Neural progenitor cell (in vitro differentiated cells): ENCODE results near the gene SPTB. TPM values are rescaled to one million over a fixed set of nuclear protein-coding genes. Genes with fewer than 3 reads are reported as not detected.

Experiments
- DNase-seq: peaks from one replicate; pipeline ENCODE4 v3.0.0-alpha.2; 2016; ENCODE audit warnings: low spot score
- H2AFZ ChIP-seq: fragments of 200-600 bp; sonication (generic); replicated peaks from 2 replicates; pipeline ENCODE4 v1.6.1; 2016; ENCODE audit warnings: antibody characterized with exemption
- H3F3A ChIP-seq: fragments of 200-600 bp; sonication (generic); 2 replicates; pipeline ENCODE4 v1.6.1; 2016; ENCODE audit warnings: antibody characterized with exemption, low read depth
- H3K27ac ChIP-seq: fragments of 200-600 bp; sonication (generic); 2 replicates; pipeline ENCODE4 v1.5.1; 2016; ENCODE audit warnings: mild to moderate bottlenecking
- H3K27me3 ChIP-seq: fragments of 200-600 bp; sonication (generic); 2 replicates; pipeline ENCODE4 v1.6.1; 2016; ENCODE audit warnings: mild to moderate bottlenecking, moderate library complexity
- H3K36me3 ChIP-seq: fragments of 200-600 bp; sonication (generic); 2 replicates; pipeline ENCODE4 v1.5.1; 2016
- H3K4me1 ChIP-seq: fragments of 200-600 bp; sonication (generic); 2 replicates; pipeline ENCODE4 v1.6.1; 2016; ENCODE audit warnings: mixed run types
- H3K4me2 ChIP-seq: fragments of 200-600 bp; sonication (generic); 2 replicates; pipeline ENCODE4 v1.6.1; 2016
- H3K4me3 ChIP-seq: fragments of 200-600 bp; sonication (generic); 2 replicates; pipeline ENCODE4 v1.5.1; 2016
- H3K79me2 ChIP-seq: fragments of 200-600 bp; sonication (generic); 2 replicates; pipeline ENCODE4 v1.6.1; 2016; ENCODE audit warnings: low read depth
- H3K9ac ChIP-seq: fragments of 200-600 bp; sonication (generic); 2 replicates; pipeline ENCODE4 v1.6.1; 2016
- H3K9me3 ChIP-seq: fragments of 200-600 bp; sonication (generic); 2 replicates; pipeline ENCODE4 v1.5.1; 2016; ENCODE audit warnings: low read depth
- H4K20me1 ChIP-seq: fragments of 200-600 bp; sonication (generic); 2 replicates; pipeline ENCODE4 v1.6.1; 2016; ENCODE audit warnings: low read depth
- H3K27ac Mint-ChIP-seq: 3 replicates; pipeline ENCODE4 v1.8.0; 2021; ENCODE audit warnings: mixed read lengths
- H3K27me3 Mint-ChIP-seq: 2 replicates; pipeline ENCODE4 v1.8.0; 2022; ENCODE audit warnings: low read depth, mild to moderate bottlenecking, inconsistent platforms, moderate library complexity, mixed read lengths; ENCODE audit not compliant: insufficient read depth
- H3K36me3 Mint-ChIP-seq: 3 replicates; pipeline ENCODE4 v1.8.0; 2021; ENCODE audit warnings: mixed read lengths
- H3K4me1 Mint-ChIP-seq: 3 replicates; pipeline ENCODE4 v1.8.0; 2021; ENCODE audit warnings: mixed read lengths
- H3K4me3 Mint-ChIP-seq: 3 replicates; pipeline ENCODE4 v1.8.0; 2021; ENCODE audit warnings: mild to moderate bottlenecking, moderate library complexity, mixed read lengths
- H3K9me3 Mint-ChIP-seq: 3 replicates; pipeline ENCODE4 v1.8.0; 2020; ENCODE audit warnings: mixed read lengths
- EZH2 ChIP-seq: fragments of 200-600 bp; sonication (generic); IDR thresholded peaks from 2 replicates; pipeline ENCODE4 v1.6.1; 2017; ENCODE audit warnings: antibody characterized with exemption, mild to moderate bottlenecking, moderate library complexity
- EZH2phosphoT487 ChIP-seq: fragments of 200-600 bp; sonication (generic); IDR thresholded peaks from 2 replicates; pipeline ENCODE4 v1.6.1; 2017; ENCODE audit warnings: antibody characterized with exemption
- total RNA-seq: library from RNA; depleted of rRNA; stranded (reverse); fragments of >200 nt; gene quantifications from 2 replicates; pipeline ENCODE4 v1.2.3, GENCODE V29; 2015; ENCODE audit warnings: low replicate concordance
- TF ChIP-seq, protein P1 (sequence below): fragments of 200-600 bp; sonication (generic); IDR thresholded peaks from 2 replicates; pipeline ENCODE4 v1.5.1; 2017; ENCODE audit warnings: antibody characterized with exemption, mild to moderate bottlenecking

The SPTB gene
- total RNA-seq, 1 donor from 2014 or later, result 0.09 TPM

DNA sequence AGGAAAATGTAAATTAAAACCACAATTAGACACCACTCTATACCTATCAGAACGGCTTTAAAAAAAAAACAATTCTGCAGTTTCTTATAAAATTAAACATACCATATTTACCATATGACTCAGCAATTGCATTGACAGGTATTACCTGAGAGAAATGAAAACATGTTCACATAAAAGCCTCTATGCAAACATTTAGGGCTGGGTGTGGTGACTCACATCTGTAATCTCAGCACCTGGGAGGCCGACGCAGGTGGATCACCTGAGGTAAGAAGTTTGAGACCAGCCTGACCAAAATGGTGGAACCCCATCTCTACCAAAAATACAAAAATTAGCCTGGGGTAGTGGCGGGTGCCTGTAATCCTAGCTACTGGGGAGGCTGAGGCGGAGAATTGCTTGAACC lies 41.1 kb downstream of the SPTB start:
- H3K4me3 Mint-ChIP-seq, result no peak overlapping the region
- Histone ChIP-seq H3F3A (peaks cover 4% of the 10 kb centered on the region), H3K9me3 (no peaks in the 10 kb centered on the region), H3K36me3 (no peaks in the 10 kb centered on the region), H2AFZ (no peak overlapping the region), H3K9ac (no peak overlapping the region), H3K27me3 (no peaks in the 10 kb centered on the region), H3K4me1 (peaks cover 4% of the 10 kb centered on the region), H3K27ac (no peak overlapping the region), H4K20me1 (no peaks in the 10 kb centered on the region), H3K4me3 (no peak overlapping the region), H3K4me2 (no peak overlapping the region), H3K79me2 (no peaks in the 10 kb centered on the region)
- TF ChIP-seq EZH2 (no peak), EZH2phosphoT487 (no peak)
- TF ChIP-seq, protein P1, sequence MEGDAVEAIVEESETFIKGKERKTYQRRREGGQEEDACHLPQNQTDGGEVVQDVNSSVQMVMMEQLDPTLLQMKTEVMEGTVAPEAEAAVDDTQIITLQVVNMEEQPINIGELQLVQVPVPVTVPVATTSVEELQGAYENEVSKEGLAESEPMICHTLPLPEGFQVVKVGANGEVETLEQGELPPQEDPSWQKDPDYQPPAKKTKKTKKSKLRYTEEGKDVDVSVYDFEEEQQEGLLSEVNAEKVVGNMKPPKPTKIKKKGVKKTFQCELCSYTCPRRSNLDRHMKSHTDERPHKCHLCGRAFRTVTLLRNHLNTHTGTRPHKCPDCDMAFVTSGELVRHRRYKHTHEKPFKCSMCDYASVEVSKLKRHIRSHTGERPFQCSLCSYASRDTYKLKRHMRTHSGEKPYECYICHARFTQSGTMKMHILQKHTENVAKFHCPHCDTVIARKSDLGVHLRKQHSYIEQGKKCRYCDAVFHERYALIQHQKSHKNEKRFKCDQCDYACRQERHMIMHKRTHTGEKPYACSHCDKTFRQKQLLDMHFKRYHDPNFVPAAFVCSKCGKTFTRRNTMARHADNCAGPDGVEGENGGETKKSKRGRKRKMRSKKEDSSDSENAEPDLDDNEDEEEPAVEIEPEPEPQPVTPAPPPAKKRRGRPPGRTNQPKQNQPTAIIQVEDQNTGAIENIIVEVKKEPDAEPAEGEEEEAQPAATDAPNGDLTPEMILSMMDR, result no peak
- no peaks in the 10 kb centered on the region for H3K36me3 Mint-ChIP-seq
- no peaks in the 10 kb centered on the region for H3K9me3 Mint-ChIP-seq
- peaks cover 11% of the 10 kb centered on the region for H3K4me1 Mint-ChIP-seq
- DNase-seq, result no peak
- H3K27ac Mint-ChIP-seq, result no peak overlapping the region
- H3K27me3 Mint-ChIP-seq, result no peaks in the 10 kb centered on the region

DNA sequence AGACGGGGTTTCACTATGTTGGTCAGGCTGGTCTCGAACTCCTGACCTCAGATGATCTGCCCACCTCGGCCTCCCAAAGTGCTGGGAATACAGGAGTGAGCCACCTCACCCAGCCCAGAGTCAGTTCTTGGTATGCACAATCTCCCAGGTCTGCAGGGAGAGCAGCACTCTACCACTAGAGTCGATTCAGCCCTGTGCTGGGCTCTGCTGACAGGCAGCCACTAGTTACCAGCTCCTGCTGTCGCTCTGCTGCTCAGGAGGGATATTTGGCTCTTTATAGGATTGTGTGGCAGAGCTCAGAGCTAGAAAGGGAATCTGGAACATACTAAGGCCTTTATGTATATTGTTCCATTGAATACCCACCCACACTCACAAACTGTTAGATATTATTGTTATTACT lies 44.3 kb downstream of the SPTB start:
- Mint-ChIP-seq H3K4me3 (no peak overlapping the region), H3K27ac (no peak overlapping the region), H3K9me3 (no peaks in the 10 kb centered on the region), H3K36me3 (no peaks in the 10 kb centered on the region), H3K27me3 (no peaks in the 10 kb centered on the region), H3K4me1 (no peaks in the 10 kb centered on the region)
- no peak overlapping the region for H3K27ac ChIP-seq
- H3K9me3 ChIP-seq, result no peaks in the 10 kb centered on the region
- no peak overlapping the region for H3K4me3 ChIP-seq
- H3K4me2 ChIP-seq, result no peak overlapping the region
- H3K4me1 ChIP-seq, result no peaks in the 10 kb centered on the region
- H3F3A ChIP-seq, result no peaks in the 10 kb centered on the region
- TF ChIP-seq EZH2phosphoT487 (no peak), EZH2 (no peak)
- TF ChIP-seq, protein P1, result no peak
- H3K36me3 ChIP-seq, result no peaks in the 10 kb centered on the region
- H3K9ac ChIP-seq, result no peak overlapping the region
- H4K20me1 ChIP-seq, result no peaks in the 10 kb centered on the region
- no peaks in the 10 kb centered on the region for H3K79me2 ChIP-seq
- no peaks in the 10 kb centered on the region for H3K27me3 ChIP-seq
- no peak for DNase-seq
- no peak overlapping the region for H2AFZ ChIP-seq

DNA sequence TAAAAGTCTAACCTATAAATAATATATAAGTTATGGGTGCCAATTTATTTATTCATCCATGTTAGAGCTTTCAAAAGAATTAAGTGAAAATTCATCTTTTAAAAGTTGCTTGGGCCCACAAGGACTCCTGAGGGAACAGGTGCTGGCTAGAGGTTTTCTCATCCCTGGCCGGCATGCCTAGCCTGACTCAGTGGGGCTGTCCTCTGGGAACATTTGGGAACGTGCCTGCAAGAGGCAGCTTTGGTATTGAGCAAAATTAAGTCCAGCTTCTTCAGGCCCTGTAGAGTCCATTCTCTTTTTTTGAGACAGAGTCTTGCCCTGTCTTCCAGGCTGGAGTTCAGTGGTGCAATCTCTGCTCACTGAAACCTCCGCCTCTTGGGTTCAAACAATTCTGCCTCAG lies 44.7 kb downstream of the SPTB start:
- Mint-ChIP-seq H3K9me3 (no peaks in the 10 kb centered on the region), H3K4me3 (no peak overlapping the region)

More for the DNA sequence above, 44.7 kb downstream of the SPTB start:
- no peaks in the 10 kb centered on the region for H4K20me1 ChIP-seq
- Mint-ChIP-seq H3K36me3 (no peaks in the 10 kb centered on the region), H3K4me1 (no peaks in the 10 kb centered on the region), H3K27ac (no peak overlapping the region), H3K27me3 (peaks cover 2% of the 10 kb centered on the region)
- no peaks in the 10 kb centered on the region for H3K9me3 ChIP-seq
- DNase-seq, result no peak
- H3K4me2 ChIP-seq, result no peak overlapping the region
- no peaks in the 10 kb centered on the region for H3F3A ChIP-seq
- no peaks in the 10 kb centered on the region for H3K79me2 ChIP-seq
- TF ChIP-seq EZH2 (no peak), EZH2phosphoT487 (no peak)
- TF ChIP-seq, protein P1, result no peak
- no peaks in the 10 kb centered on the region for H3K4me1 ChIP-seq
- H3K36me3 ChIP-seq, result no peaks in the 10 kb centered on the region
- H3K27me3 ChIP-seq, result no peaks in the 10 kb centered on the region
- H3K9ac ChIP-seq, result no peak overlapping the region
- no peak overlapping the region for H2AFZ ChIP-seq
- no peak overlapping the region for H3K27ac ChIP-seq
- H3K4me3 ChIP-seq, result no peak overlapping the region
